Measurements from ENCODE around the gene NELL2.
"Not testable (repeated sequence)": the region's sequence is repeated elsewhere in the genome, so short reads cannot be mapped to it uniquely, and the experiment has no call there.

The NELL2 gene

GRCh38 chr12:44694017-44694416, 182.1 kb downstream of the NELL2 start:
- DNase-seq (ENCODE audit: low read depth in 2 of 2), result no peak

- DNase-seq (ENCODE audit: low read depth in 2 of 2), result no peak
These were observed 186.5 kb downstream of the NELL2 start for GRCh38 chr12:44689587-44689986.

GRCh38 chr12:44686821-44687432, 189.2 kb downstream of the NELL2 start:
- not testable (repeated sequence) for DNase-seq (ENCODE audit: low read depth in 2 of 2)

GRCh38 chr12:44677724-44678123, 198.4 kb downstream of the NELL2 start:
- no peak for DNase-seq (ENCODE audit: low read depth in 2 of 2)

- DNase-seq (ENCODE audit: low read depth in 2 of 2), result no peak
These were observed 201.2 kb downstream of the NELL2 start for GRCh38 chr12:44674875-44675274.

- DNase-seq (ENCODE audit: low read depth in 2 of 2), result no peak
These were observed 202.3 kb downstream of the NELL2 start for GRCh38 chr12:44673811-44674210.

GRCh38 chr12:44672042-44672441, 204.1 kb downstream of the NELL2 start:
- DNase-seq (ENCODE audit: low read depth in 2 of 2), result no peak

- DNase-seq (ENCODE audit: low read depth in 2 of 2), result no peak
These were observed 207.7 kb downstream of the NELL2 start for GRCh38 chr12:44668443-44668842.

- DNase-seq (ENCODE audit: low read depth in 2 of 2), result no peak
These were observed 208.7 kb downstream of the NELL2 start for GRCh38 chr12:44667461-44667860.

GRCh38 chr12:44663291-44663690, 212.8 kb downstream of the NELL2 start:
- DNase-seq (ENCODE audit: low read depth in 2 of 2), result no peak

GRCh38 chr12:44655846-44656245, 220.3 kb downstream of the NELL2 start:
- DNase-seq (ENCODE audit: low read depth in 2 of 2), result no peak

GRCh38 chr12:44654646-44655639, 221.2 kb downstream of the NELL2 start:
- DNase-seq (ENCODE audit: low read depth in 2 of 2), result no peak

GRCh38 chr12:44653861-44654527, 222.1 kb downstream of the NELL2 start:
- no peak for DNase-seq (ENCODE audit: low read depth in 2 of 2)

- no peak for DNase-seq (ENCODE audit: low read depth in 2 of 2)
These were observed 226.4 kb downstream of the NELL2 start for GRCh38 chr12:44649693-44650092.

- DNase-seq (ENCODE audit: low read depth in 2 of 2), result no peak
These were observed 228.0 kb downstream of the NELL2 start for GRCh38 chr12:44647917-44648690.

GRCh38 chr12:44640427-44641190, 235.5 kb downstream of the NELL2 start:
- no peak for DNase-seq (ENCODE audit: low read depth in 2 of 2)

- no peak for DNase-seq (ENCODE audit: low read depth in 2 of 2)
These were observed 238.2 kb downstream of the NELL2 start for GRCh38 chr12:44637875-44638274.

- no peak for DNase-seq (ENCODE audit: low read depth in 2 of 2)
These were observed 247.9 kb downstream of the NELL2 start for GRCh38 chr12:44628180-44628579.

GRCh38 chr12:44627387-44628166, 248.5 kb downstream of the NELL2 start:
- no peak for DNase-seq (ENCODE audit: low read depth in 2 of 2)

- no peak for DNase-seq (ENCODE audit: low read depth in 2 of 2)
These were observed 249.2 kb downstream of the NELL2 start for GRCh38 chr12:44626883-44627282.

Measured in stimulated activated CD4-positive, alpha-beta T cell treated with anti-CD3 and anti-CD28 coated beads, Interleukin-1b, Interleukin-23, amount 100 ng/mL, for 4 hours (primary cell).